Endothelial cell (in vitro differentiated cells): ENCODE data around the gene ACSL6. TPM values are rescaled to one million over a fixed set of nuclear protein-coding genes. Genes with fewer than 3 reads are reported as not detected.

Experiments used
- total RNA-seq: library from RNA; stranded (reverse); fragmentation: NEBNext Ultra II Directional; extraction: Animal tissue kit (Norgen Biotek cat#: 25700); gene quantifications from one replicate; pipeline ENCODE4 v1.2.1, GENCODE V29; 2021; ENCODE audit not compliant: unreplicated experiment

The ACSL6 gene
- total RNA-seq, 1 donor from 2014 or later = 0.80 TPM

Other genes with a start within 250 kb of the ACSL6 start
- gene FNIP1, start 214.6 kb downstream of the ACSL6 start, total RNA-seq = 30.6 TPM
- not detected for gene MEIKIN, start 66.0 kb downstream of the ACSL6 start, total RNA-seq
- not detected for gene IL3, start 49.0 kb upstream of the ACSL6 start, total RNA-seq
- gene CSF2, start 62.1 kb upstream of the ACSL6 start, total RNA-seq = not detected
- gene P4HA2, start 216.2 kb upstream of the ACSL6 start, total RNA-seq = 9.9 TPM
- 8.5 TPM for gene PDLIM4, start 246.0 kb upstream of the ACSL6 start, total RNA-seq